WTC11 (cell line): Measurements from ENCODE around the gene ACIN1. TPM values are rescaled to one million over a fixed set of nuclear protein-coding genes. Genes with fewer than 3 reads are reported as not detected.

Experiments
- ATAC-seq: fragments of 200-7000 bp; cut with Tn5 transposase; 2 replicates; pipeline ENCODE4 v1.10.0; 2021; ENCODE audit warnings: mild to moderate bottlenecking, moderate library complexity
- CTCF ChIA-PET: fragments of 300-600 bp; sonication (Branson Sonifier 250); formaldehyde crosslinking; loops from one replicate; lab custom pipeline; 2021; ENCODE audit warnings: antibody characterized with exemption; lab: Charles Lee
- POLR2A ChIA-PET: fragments of 350-600 bp; sonication (Branson Sonifier 250); formaldehyde crosslinking; loops from one replicate; lab custom pipeline; 2021; ENCODE audit warnings: antibody characterized with exemption; lab: Charles Lee
- DNase-seq: peaks from one replicate; pipeline ENCODE4 v3.0.0; 2021; ENCODE audit warnings: low spot score
- H3K27ac Mint-ChIP-seq: 2 replicates; pipeline ENCODE4 v1.8.0; 2021; ENCODE audit warnings: mixed read lengths
- H3K27me3 Mint-ChIP-seq: 2 replicates; pipeline ENCODE4 v1.8.0; 2021; ENCODE audit warnings: low read depth, mild to moderate bottlenecking, moderate library complexity, mixed read lengths
- H3K36me3 Mint-ChIP-seq: 2 replicates; pipeline ENCODE4 v1.8.0; 2021; ENCODE audit warnings: mixed read lengths
- H3K4me1 Mint-ChIP-seq: 2 replicates; pipeline ENCODE4 v1.8.0; 2022; ENCODE audit warnings: mixed read lengths
- H3K4me3 Mint-ChIP-seq: 2 replicates; pipeline ENCODE4 v1.8.0; 2021; ENCODE audit warnings: mild to moderate bottlenecking, moderate library complexity, mixed read lengths
- H3K9me3 Mint-ChIP-seq: 2 replicates; pipeline ENCODE4 v1.8.0; 2021; ENCODE audit warnings: mixed read lengths
- CDX4 ChIP-seq: fragments of 250-450 bp; sonication (Bioruptor Pico); IDR thresholded peaks from 2 replicates; pipeline ENCODE4 v1.9.0; 2021; ENCODE audit warnings: moderate library complexity, mild to moderate bottlenecking, inconsistent platforms, borderline replicate concordance
- ESRRA ChIP-seq: sonication (generic); formaldehyde crosslinking; IDR thresholded peaks from 2 replicates; pipeline ENCODE4 v1.8.1; 2022; ENCODE audit warnings: mild to moderate bottlenecking, missing genetic modification reagents, borderline replicate concordance
- HMGXB4 ChIP-seq: sonication (generic); formaldehyde crosslinking; IDR thresholded peaks from 2 replicates; pipeline ENCODE4 v1.8.1; 2023; ENCODE audit warnings: mild to moderate bottlenecking, moderate library complexity, missing genetic modification reagents
- IRF1 ChIP-seq: sonication (generic); formaldehyde crosslinking; IDR thresholded peaks from 2 replicates; pipeline ENCODE4 v1.8.0; 2023; ENCODE audit warnings: missing genetic modification reagents
- JAZF1 ChIP-seq: fragments of 250-450 bp; sonication (Bioruptor Pico); IDR thresholded peaks from 2 replicates; pipeline ENCODE4 v1.9.0; 2021; ENCODE audit warnings: moderate library complexity, mild to moderate bottlenecking, inconsistent platforms
- MLX ChIP-seq: sonication (generic); formaldehyde crosslinking; IDR thresholded peaks from 2 replicates; pipeline ENCODE4 v1.8.1; 2023; ENCODE audit warnings: mild to moderate bottlenecking, missing genetic modification reagents, moderate library complexity
- MXD4 ChIP-seq: fragments of 250-450 bp; sonication (Bioruptor Pico); IDR thresholded peaks from 2 replicates; pipeline ENCODE4 v1.8.0; 2021; ENCODE audit warnings: mild to moderate bottlenecking, moderate library complexity, borderline replicate concordance
- NFYB ChIP-seq: sonication (generic); formaldehyde crosslinking; conservative IDR thresholded peaks from 2 replicates; pipeline ENCODE4 v1.8.0; 2022; ENCODE audit warnings: low read depth, missing genetic modification reagents
- NR3C1 ChIP-seq: sonication (generic); formaldehyde crosslinking; conservative IDR thresholded peaks from 2 replicates; pipeline ENCODE4 v1.8.1; 2023; ENCODE audit warnings: low read depth, mild to moderate bottlenecking, missing genetic modification reagents
- PREB ChIP-seq: sonication (generic); formaldehyde crosslinking; IDR thresholded peaks from 2 replicates; pipeline ENCODE4 v1.8.1; 2022; ENCODE audit warnings: mild to moderate bottlenecking, missing genetic modification reagents, moderate library complexity, borderline replicate concordance
- SMAD3 ChIP-seq: sonication (generic); formaldehyde crosslinking; IDR thresholded peaks from 2 replicates; pipeline ENCODE4 v1.8.0; 2022; ENCODE audit warnings: missing genetic modification reagents, mild to moderate bottlenecking, borderline replicate concordance
- TCF7 ChIP-seq: sonication (generic); formaldehyde crosslinking; IDR thresholded peaks from 2 replicates; pipeline ENCODE4 v1.8.0; 2022; ENCODE audit warnings: mild to moderate bottlenecking, low read depth, missing genetic modification reagents, moderate library complexity
- ZBTB43 ChIP-seq: sonication (generic); formaldehyde crosslinking; IDR thresholded peaks from 2 replicates; pipeline ENCODE4 v1.8.1; 2023; ENCODE audit warnings: mild to moderate bottlenecking, missing genetic modification reagents
- ZNF232 ChIP-seq: sonication (generic); formaldehyde crosslinking; IDR thresholded peaks from 2 replicates; pipeline ENCODE4 v1.8.0; 2022; ENCODE audit warnings: mild to moderate bottlenecking, missing genetic modification reagents
- ZNF281 ChIP-seq: sonication (generic); formaldehyde crosslinking; IDR thresholded peaks from 2 replicates; pipeline ENCODE4 v1.8.0; 2023; ENCODE audit warnings: mild to moderate bottlenecking, missing genetic modification reagents
- ZNF423 ChIP-seq: fragments of 250-450 bp; sonication (Bioruptor Pico); IDR thresholded peaks from 2 replicates; pipeline ENCODE4 v2.1.2; 2022; ENCODE audit warnings: mild to moderate bottlenecking, moderate library complexity
- ZNF671 ChIP-seq: fragments of 250-450 bp; sonication (Bioruptor Pico); IDR thresholded peaks from 2 replicates; pipeline ENCODE4 v1.8.0; 2021; ENCODE audit warnings: mild to moderate bottlenecking
- ZSCAN18 ChIP-seq: fragments of 250-450 bp; sonication (Bioruptor Pico); IDR thresholded peaks from 2 replicates; pipeline ENCODE4 v2.1.2; 2022; ENCODE audit warnings: mild to moderate bottlenecking, moderate library complexity
- total RNA-seq: library from RNA; stranded (reverse); gene quantifications from 3 replicates; pipeline ENCODE4 v1.2.3, GENCODE V29; 2021

Gene ACIN1
- total RNA-seq, 1 experiment from 2014 or later, result 229 TPM

GRCh38 chr14:23043754-23044153 is 51.2 kb downstream of the ACIN1 start:
- TF ChIP-seq MXD4 (no peak), ZBTB43 (CRISPR knock-in tag) (no peak), NFYB (CRISPR knock-in tag) (no peak), NR3C1 (CRISPR knock-in tag) (no peak), ESRRA (CRISPR knock-in tag) (no peak), MLX (CRISPR knock-in tag) (no peak), ZNF232 (CRISPR knock-in tag) (no peak), TCF7 (CRISPR knock-in tag) (no peak), IRF1 (no peak), ZNF281 (CRISPR knock-in tag) (no peak), HMGXB4 (CRISPR knock-in tag) (no peak), PREB (CRISPR knock-in tag) (no peak), SMAD3 (no peak), ZNF671 (CRISPR knock-in tag) (no peak), JAZF1 (CRISPR knock-in tag) (no peak), ZNF423 (no peak), ZSCAN18 (CRISPR knock-in tag) (no peak), CDX4 (CRISPR knock-in tag) (no peak)
- ChIA-PET CTCF (interaction anchor here (0.6 to 5.8 kb wide), 8 partner anchors 9 to 114 kb away, joined by 3 to 44 read pairs (median 4); partner anchors contain the start of genes CDH24 and PRMT5), POLR2A (interaction anchor here (1.0 kb wide), 1 partner anchor 23 kb away, joined by 3 read pairs; no protein-coding TSS in a partner anchor)
- Mint-ChIP-seq H3K4me1 (peaks cover 9% of the 10 kb centered on the region; the same call in 1 of the 2 replicates), H3K36me3 (peaks cover 3% of the 10 kb centered on the region), H3K27ac (peak overlapping the region; percentile 54; the same call in 1 of the 2 replicates), H3K27me3 (no peaks in the 10 kb centered on the region), H3K4me3 (no peak overlapping the region), H3K9me3 (no peaks in the 10 kb centered on the region)
- DNase-seq (no peak), ATAC-seq (no peak)
